ENCODE results near the gene CAPS2.

CAPS2 gene

GRCh38 chr12:75305412-75306332 is 24.5 kb downstream of the CAPS2 start:
- no peak for DNase-seq (ENCODE audit: low read depth)

GRCh38 chr12:75302781-75303180 is 27.3 kb downstream of the CAPS2 start:
- DNase-seq (ENCODE audit: low read depth), result no peak

GRCh38 chr12:75302225-75302624 is 27.9 kb downstream of the CAPS2 start:
- DNase-seq (ENCODE audit: low read depth), result no peak

GRCh38 chr12:75294797-75295196 is 35.3 kb downstream of the CAPS2 start:
- DNase-seq (ENCODE audit: low read depth), result no peak

GRCh38 chr12:75294336-75294735 is 35.8 kb downstream of the CAPS2 start:
- DNase-seq (ENCODE audit: low read depth), result no peak

GRCh38 chr12:75291014-75291413 is 39.1 kb downstream of the CAPS2 start:
- DNase-seq (ENCODE audit: low read depth), result no peak

GRCh38 chr12:75289753-75290152 is 40.4 kb downstream of the CAPS2 start:
- DNase-seq (ENCODE audit: low read depth), result no peak

- no peak for DNase-seq (ENCODE audit: low read depth)
Measured at GRCh38 chr12:75288860-75289259, 41.3 kb downstream of the CAPS2 start.

GRCh38 chr12:75275702-75276101 is 54.4 kb downstream of the CAPS2 start:
- no peak for DNase-seq (ENCODE audit: low read depth)

GRCh38 chr12:75271576-75271975 is 58.5 kb downstream of the CAPS2 start:
- no peak for DNase-seq (ENCODE audit: low read depth)

GRCh38 chr12:75270157-75270556 is 60.0 kb downstream of the CAPS2 start:
- DNase-seq (ENCODE audit: low read depth), result no peak

- no peak for DNase-seq (ENCODE audit: low read depth)
Measured at GRCh38 chr12:75269209-75269608, 60.9 kb downstream of the CAPS2 start.

GRCh38 chr12:75260316-75260715 is 69.8 kb downstream of the CAPS2 start:
- DNase-seq (ENCODE audit: low read depth), result no peak

GRCh38 chr12:75259143-75259542 is 71.0 kb downstream of the CAPS2 start:
- DNase-seq (ENCODE audit: low read depth), result no peak

GRCh38 chr12:75257510-75257909 is 72.6 kb downstream of the CAPS2 start:
- no peak for DNase-seq (ENCODE audit: low read depth)

GRCh38 chr12:75245108-75245507 is 85.0 kb downstream of the CAPS2 start:
- no peak for DNase-seq (ENCODE audit: low read depth)

GRCh38 chr12:75239987-75240386 is 90.1 kb downstream of the CAPS2 start:
- no peak for DNase-seq (ENCODE audit: low read depth)

GRCh38 chr12:75236206-75236605 is 93.9 kb downstream of the CAPS2 start:
- DNase-seq (ENCODE audit: low read depth), result no peak

- no peak for DNase-seq (ENCODE audit: low read depth)
Measured at GRCh38 chr12:75227132-75227531, 103.0 kb downstream of the CAPS2 start.

All from CMK (cell line).